Measurements from ENCODE around the gene PPEF1. TPM values are rescaled to one million over a fixed set of nuclear protein-coding genes. Genes with fewer than 3 reads are reported as not detected.

Gene PPEF1
- total RNA-seq, 3 donors from 2014 or later: 0.30 to 0.46 TPM; not detected in 1

GRCh38 chrX:18687856-18688495 is 19.5 kb upstream of the PPEF1 start:
- H3K4me1 Mint-ChIP-seq (ENCODE audit: low read depth): no peaks in the 10 kb centered on the region
- H3K36me3 Mint-ChIP-seq (ENCODE audit: insufficient read depth): no peaks in the 10 kb centered on the region
- ATAC-seq (no peak), DNase-seq (no peak)
- H3K4me3 Mint-ChIP-seq: no peak overlapping the region
- H3K9me3 Mint-ChIP-seq: no peaks in the 10 kb centered on the region
- no peaks in the 10 kb centered on the region for H3K27me3 Mint-ChIP-seq (ENCODE audit: low read depth)

GRCh38 chrX:18691431-18691830 is 16.0 kb upstream of the PPEF1 start:
- H3K4me3 Mint-ChIP-seq: no peak overlapping the region
- no peaks in the 10 kb centered on the region for H3K27me3 Mint-ChIP-seq (ENCODE audit: low read depth)
- peaks cover 3% of the 10 kb centered on the region for H3K9me3 Mint-ChIP-seq
- no peak for DNase-seq
- no peaks in the 10 kb centered on the region for H3K4me1 Mint-ChIP-seq (ENCODE audit: low read depth)
- ATAC-seq: no peak
- no peaks in the 10 kb centered on the region for H3K36me3 Mint-ChIP-seq (ENCODE audit: insufficient read depth)

- Mint-ChIP-seq H3K4me1 (ENCODE audit: low read depth) (no peaks in the 10 kb centered on the region), H3K36me3 (ENCODE audit: insufficient read depth) (no peaks in the 10 kb centered on the region), H3K9me3 (peaks cover 3% of the 10 kb centered on the region), H3K27me3 (ENCODE audit: low read depth) (no peaks in the 10 kb centered on the region), H3K4me3 (no peak overlapping the region)
- ATAC-seq (no peak), DNase-seq (no peak)
These were observed 14.9 kb upstream of the PPEF1 start for GRCh38 chrX:18692541-18692940.

- Mint-ChIP-seq H3K27me3 (ENCODE audit: low read depth) (no peaks in the 10 kb centered on the region), H3K36me3 (ENCODE audit: insufficient read depth) (no peaks in the 10 kb centered on the region), H3K9me3 (peaks cover 3% of the 10 kb centered on the region), H3K4me1 (ENCODE audit: low read depth) (no peaks in the 10 kb centered on the region), H3K4me3 (no peak overlapping the region)
- no peak for ATAC-seq
- DNase-seq: no peak
These were observed 10.8 kb upstream of the PPEF1 start for GRCh38 chrX:18696653-18697052.

- Mint-ChIP-seq H3K9me3 (peaks cover 3% of the 10 kb centered on the region), H3K36me3 (ENCODE audit: insufficient read depth) (no peaks in the 10 kb centered on the region), H3K27me3 (ENCODE audit: low read depth) (peaks cover 3% of the 10 kb centered on the region), H3K4me1 (ENCODE audit: low read depth) (no peaks in the 10 kb centered on the region), H3K4me3 (no peak overlapping the region)
- ATAC-seq: no peak
- DNase-seq: no peak
These were observed 8.5 kb upstream of the PPEF1 start for GRCh38 chrX:18698737-18699650.

- Mint-ChIP-seq H3K27me3 (ENCODE audit: low read depth) (peaks cover 3% of the 10 kb centered on the region), H3K36me3 (ENCODE audit: insufficient read depth) (no peaks in the 10 kb centered on the region), H3K4me1 (ENCODE audit: low read depth) (no peaks in the 10 kb centered on the region), H3K4me3 (no peak overlapping the region), H3K9me3 (no peaks in the 10 kb centered on the region)
- no peak for ATAC-seq
- no peak for DNase-seq
These were observed 5.7 kb upstream of the PPEF1 start for GRCh38 chrX:18701621-18702361.

GRCh38 chrX:18702362-18703195 is 4.9 kb upstream of the PPEF1 start:
- ATAC-seq (no peak), DNase-seq (no peak)
- H3K27me3 Mint-ChIP-seq (ENCODE audit: low read depth): peaks cover 3% of the 10 kb centered on the region
- no peaks in the 10 kb centered on the region for H3K4me1 Mint-ChIP-seq (ENCODE audit: low read depth)
- H3K36me3 Mint-ChIP-seq (ENCODE audit: insufficient read depth): no peaks in the 10 kb centered on the region
- H3K9me3 Mint-ChIP-seq: no peaks in the 10 kb centered on the region
- no peak overlapping the region for H3K4me3 Mint-ChIP-seq

- ATAC-seq: no peak
- no peak for DNase-seq
- Mint-ChIP-seq H3K27me3 (ENCODE audit: low read depth) (no peaks in the 10 kb centered on the region), H3K36me3 (ENCODE audit: insufficient read depth) (no peaks in the 10 kb centered on the region), H3K4me3 (no peak overlapping the region), H3K4me1 (ENCODE audit: low read depth) (no peaks in the 10 kb centered on the region), H3K9me3 (no peaks in the 10 kb centered on the region)
These were observed 2.4 kb downstream of the PPEF1 start for GRCh38 chrX:18709833-18710232.

GRCh38 chrX:18714910-18715309 is 7.5 kb downstream of the PPEF1 start:
- no peaks in the 10 kb centered on the region for H3K9me3 Mint-ChIP-seq
- H3K27me3 Mint-ChIP-seq (ENCODE audit: low read depth): no peaks in the 10 kb centered on the region
- DNase-seq: no peak
- H3K36me3 Mint-ChIP-seq (ENCODE audit: insufficient read depth): no peaks in the 10 kb centered on the region
- H3K4me3 Mint-ChIP-seq: no peak overlapping the region
- ATAC-seq: no peak
- no peaks in the 10 kb centered on the region for H3K4me1 Mint-ChIP-seq (ENCODE audit: low read depth)

GRCh38 chrX:18719852-18720251 is 12.4 kb downstream of the PPEF1 start:
- Mint-ChIP-seq H3K4me1 (ENCODE audit: low read depth) (no peaks in the 10 kb centered on the region), H3K9me3 (no peaks in the 10 kb centered on the region), H3K27me3 (ENCODE audit: low read depth) (no peaks in the 10 kb centered on the region), H3K4me3 (no peak overlapping the region), H3K36me3 (ENCODE audit: insufficient read depth) (no peaks in the 10 kb centered on the region)
- no peak for DNase-seq
- no peak for ATAC-seq

GRCh38 chrX:18721683-18722499 is 14.4 kb downstream of the PPEF1 start:
- Mint-ChIP-seq H3K4me3 (no peak overlapping the region), H3K4me1 (ENCODE audit: low read depth) (peaks cover 4% of the 10 kb centered on the region), H3K9me3 (no peaks in the 10 kb centered on the region), H3K36me3 (ENCODE audit: insufficient read depth) (no peaks in the 10 kb centered on the region), H3K27me3 (ENCODE audit: low read depth) (no peaks in the 10 kb centered on the region)
- ATAC-seq (no peak), DNase-seq (no peak)

GRCh38 chrX:18722500-18723071 is 15.1 kb downstream of the PPEF1 start:
- H3K36me3 Mint-ChIP-seq (ENCODE audit: insufficient read depth): no peaks in the 10 kb centered on the region

More at GRCh38 chrX:18722500-18723071, 15.1 kb downstream of the PPEF1 start:
- ATAC-seq: no peak
- H3K27me3 Mint-ChIP-seq (ENCODE audit: low read depth): no peaks in the 10 kb centered on the region
- H3K4me3 Mint-ChIP-seq: no peak overlapping the region
- DNase-seq: no peak
- H3K4me1 Mint-ChIP-seq (ENCODE audit: low read depth): peaks cover 4% of the 10 kb centered on the region
- H3K9me3 Mint-ChIP-seq: no peaks in the 10 kb centered on the region

Data from activated T-cell treated with anti-CD3 and anti-CD28 coated beads, Interleukin-2, amount 50 U/mL, for 4 hours (primary cell).